Keratinocyte (primary cell): ENCODE measurements around the gene LRRFIP2.

Experiments used
- EZH2 ChIP-seq: IDR thresholded peaks from one replicate; pipeline ENCODE4 v1.6.1; 2012; ENCODE audit warnings: inconsistent platforms, mild to moderate bottlenecking, low read length, moderate library complexity
- TF ChIP-seq, protein P1 (sequence below), 3 experiments: IDR thresholded peaks in 1 of 3; conservative IDR thresholded peaks in 1 of 3; optimal IDR thresholded peaks in 1 of 3; 2 replicates in 2 of 3; 3 replicates in 1 of 3; pipeline versions ENCODE3 to v1.5.1; 2011; ENCODE audit warnings: low read length in 3 of 3, mild to moderate bottlenecking in 3 of 3, moderate library complexity in 2 of 3, control low read depth in 1 of 3, inconsistent platforms in 1 of 3; ENCODE audit not compliant: insufficient read depth in 2 of 3; ENCODE audit errors: extremely low read depth in 1 of 3

DNA sequence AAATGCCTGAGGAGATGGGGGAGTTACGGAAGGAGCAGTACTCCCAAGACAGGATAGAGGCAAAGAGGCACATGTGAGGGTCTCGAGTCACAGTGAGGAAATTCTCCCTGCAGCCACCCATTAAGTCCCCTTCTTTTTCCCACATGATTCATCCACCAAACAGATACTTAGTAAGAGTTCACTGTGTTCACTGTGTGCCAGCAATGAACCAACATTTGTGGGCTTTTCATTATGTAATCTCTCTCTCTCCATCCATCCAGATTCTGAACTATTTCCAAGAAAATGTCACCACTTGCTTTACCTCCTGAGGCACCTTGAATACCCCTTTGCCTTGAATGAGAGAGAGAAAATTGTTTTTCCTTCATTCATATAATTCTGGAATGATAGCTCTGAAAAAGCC lies 24.6 kb upstream of the LRRFIP2 start:
- TF ChIP-seq, protein P1, sequence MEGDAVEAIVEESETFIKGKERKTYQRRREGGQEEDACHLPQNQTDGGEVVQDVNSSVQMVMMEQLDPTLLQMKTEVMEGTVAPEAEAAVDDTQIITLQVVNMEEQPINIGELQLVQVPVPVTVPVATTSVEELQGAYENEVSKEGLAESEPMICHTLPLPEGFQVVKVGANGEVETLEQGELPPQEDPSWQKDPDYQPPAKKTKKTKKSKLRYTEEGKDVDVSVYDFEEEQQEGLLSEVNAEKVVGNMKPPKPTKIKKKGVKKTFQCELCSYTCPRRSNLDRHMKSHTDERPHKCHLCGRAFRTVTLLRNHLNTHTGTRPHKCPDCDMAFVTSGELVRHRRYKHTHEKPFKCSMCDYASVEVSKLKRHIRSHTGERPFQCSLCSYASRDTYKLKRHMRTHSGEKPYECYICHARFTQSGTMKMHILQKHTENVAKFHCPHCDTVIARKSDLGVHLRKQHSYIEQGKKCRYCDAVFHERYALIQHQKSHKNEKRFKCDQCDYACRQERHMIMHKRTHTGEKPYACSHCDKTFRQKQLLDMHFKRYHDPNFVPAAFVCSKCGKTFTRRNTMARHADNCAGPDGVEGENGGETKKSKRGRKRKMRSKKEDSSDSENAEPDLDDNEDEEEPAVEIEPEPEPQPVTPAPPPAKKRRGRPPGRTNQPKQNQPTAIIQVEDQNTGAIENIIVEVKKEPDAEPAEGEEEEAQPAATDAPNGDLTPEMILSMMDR (optimal IDR thresholded peaks at IDR 0.05 in 1 of 3, IDR thresholded peaks at IDR 0.05 in 1 of 3, conservative IDR thresholded peaks at IDR 0.05 in 1 of 3; ENCODE audit: extremely low read depth in 1 of 3, insufficient read depth in 2 of 3, low read length in 3 of 3), result no peak
- no peak for TF ChIP-seq EZH2
